GM19397 (cell line): Measurements from ENCODE around the gene TMEM108.
A peak's percentile ranks its signal among the peaks of the same experiment; 100 is the strongest.

Experiments used
- ATAC-seq: cut with Tn5 transposase; IDR thresholded peaks from one replicate; pipeline ENCODE4 v1.9.1; 2021; ENCODE audit warnings: mild to moderate bottlenecking, moderate library complexity; ENCODE audit not compliant: unreplicated experiment

The TMEM108 gene

DNA sequence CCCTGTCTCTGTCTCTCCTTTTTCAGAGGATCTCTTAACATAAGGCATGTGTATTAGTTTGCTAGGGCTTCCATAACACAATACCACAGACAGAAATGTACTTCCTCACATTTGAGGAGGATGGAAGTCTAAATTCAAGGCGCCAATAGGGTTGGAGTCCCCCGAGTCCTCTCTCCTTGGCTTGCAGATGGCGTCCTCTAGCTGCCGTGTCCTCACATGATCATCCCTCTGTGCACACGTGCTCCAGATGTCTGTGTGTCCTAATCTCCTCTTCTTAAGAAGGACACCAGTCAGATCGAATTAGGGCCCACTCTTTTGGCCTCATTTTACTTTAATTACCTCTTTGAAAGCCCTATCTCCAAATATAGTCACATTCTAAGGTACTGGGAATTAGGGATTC is 338.6 kb downstream of the TMEM108 start:
- no peak for ATAC-seq

DNA sequence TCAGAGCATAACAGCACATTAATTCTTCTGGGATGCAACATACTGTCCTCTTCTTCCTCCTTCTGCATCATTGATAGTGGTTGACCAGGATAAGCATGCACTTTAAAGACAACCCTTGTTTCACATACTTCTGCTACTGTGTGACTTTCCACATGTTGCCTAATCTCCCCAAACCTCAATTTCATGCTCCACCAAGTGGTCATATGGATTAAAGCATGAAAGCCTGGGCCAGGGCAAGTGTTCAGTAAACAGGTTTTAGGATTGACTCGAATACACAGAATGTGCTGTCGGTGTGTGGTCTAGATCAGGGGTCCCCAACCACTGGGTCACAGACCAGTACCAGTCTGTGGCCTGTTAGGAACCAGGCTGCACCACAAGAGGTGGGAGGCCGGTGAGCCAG is 339.2 kb downstream of the TMEM108 start:
- no peak for ATAC-seq

- no peak for ATAC-seq
Observed at GRCh38 chr3:133379926-133380325, 341.7 kb downstream of the TMEM108 start.

GRCh38 chr3:133380481-133381225 is 342.5 kb downstream of the TMEM108 start:
- no peak for ATAC-seq

- no peak for ATAC-seq
Observed at GRCh38 chr3:133381346-133382109, 343.3 kb downstream of the TMEM108 start.

GRCh38 chr3:133383175-133383574 is 345.0 kb downstream of the TMEM108 start:
- ATAC-seq: no peak

DNA sequence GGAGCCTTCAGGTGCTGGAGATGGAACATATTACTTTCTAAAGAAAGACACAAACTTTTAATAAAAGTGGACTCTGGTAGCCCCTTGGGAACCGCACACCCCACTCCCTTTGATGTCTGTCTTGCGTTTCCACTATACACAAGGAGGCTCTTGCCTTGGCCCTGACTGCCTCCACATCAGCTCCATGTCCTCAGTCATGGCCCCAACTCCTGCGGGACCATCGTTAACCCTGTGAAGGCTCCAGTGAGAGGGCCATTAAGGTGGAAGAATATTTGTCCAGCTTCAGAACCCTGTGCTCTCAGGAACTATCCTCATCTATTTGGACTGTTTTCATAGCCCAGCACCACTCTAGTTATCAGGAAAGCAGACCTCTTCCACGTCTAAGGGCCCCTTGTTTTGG is 345.6 kb downstream of the TMEM108 start:
- ATAC-seq: no peak

DNA sequence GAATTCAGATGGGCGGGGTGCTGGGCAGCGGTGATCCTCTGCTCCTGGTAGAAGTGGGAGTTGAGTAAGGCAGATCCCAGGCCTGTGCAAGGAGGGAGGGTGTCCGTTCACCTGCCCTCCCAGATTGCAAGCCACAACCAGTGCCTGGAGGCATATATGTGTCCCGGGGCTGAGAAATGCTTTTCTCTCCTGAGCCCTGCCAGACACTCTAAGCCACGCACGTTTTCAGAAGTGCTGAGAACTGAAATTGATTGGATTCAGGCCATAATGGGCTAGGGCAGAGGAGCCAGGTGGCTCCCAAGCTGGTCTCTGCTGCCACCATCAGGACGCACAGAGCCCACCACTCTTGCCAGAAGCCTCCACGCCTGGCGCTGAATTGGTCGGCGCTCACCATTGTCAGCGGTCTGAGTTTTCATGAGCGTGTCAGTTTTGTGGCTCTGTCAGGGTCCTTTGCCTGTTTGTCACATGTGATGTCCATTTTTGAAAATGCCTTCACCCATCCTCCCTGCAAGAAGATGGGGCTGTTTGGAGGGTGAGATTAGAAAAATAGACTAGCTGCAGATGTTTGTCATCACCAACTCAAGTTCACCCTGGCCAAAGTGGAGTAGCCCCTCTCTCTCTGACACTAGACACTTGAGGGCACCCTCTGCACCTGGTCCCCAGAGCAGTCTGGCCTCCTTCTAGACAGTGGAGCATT is 346.3 kb downstream of the TMEM108 start:
- ATAC-seq: peak; percentile 88

GRCh38 chr3:133386876-133387275 is 348.7 kb downstream of the TMEM108 start:
- no peak for ATAC-seq

- ATAC-seq: no peak
Observed at GRCh38 chr3:133387341-133387740, 349.1 kb downstream of the TMEM108 start.

DNA sequence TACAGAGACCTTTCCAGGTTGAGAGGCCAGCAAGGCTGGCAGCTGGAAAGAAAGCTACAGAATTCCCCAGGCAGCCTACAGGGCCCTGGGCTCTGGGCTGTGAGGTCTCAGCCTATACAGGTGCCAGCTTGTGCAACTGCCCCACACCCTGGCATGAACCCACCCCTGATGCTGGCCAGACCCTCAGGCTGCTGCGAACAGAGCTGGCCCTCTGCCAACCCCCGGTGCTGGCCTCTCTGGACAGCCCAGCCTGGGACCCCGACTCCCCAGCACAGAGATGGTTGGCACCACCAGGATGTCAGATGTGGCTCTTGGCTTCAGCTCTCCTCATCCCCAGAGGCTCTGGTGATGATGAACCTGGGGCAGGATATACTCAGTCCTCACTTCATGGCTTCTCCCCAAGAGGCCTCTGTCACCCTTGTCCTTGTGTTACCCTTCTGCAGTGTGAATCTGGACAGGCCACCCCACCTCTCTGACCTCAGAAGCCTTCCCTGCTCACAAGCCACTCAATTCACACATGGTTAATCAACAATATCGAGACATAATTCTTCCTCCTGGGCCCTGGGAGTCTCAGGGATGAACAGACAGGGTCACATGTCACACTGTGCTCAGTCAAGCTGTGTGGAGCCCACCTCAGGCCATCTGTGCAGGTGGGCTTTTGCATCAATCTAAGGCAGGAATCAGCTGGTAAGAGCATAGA is 350.7 kb downstream of the TMEM108 start:
- ATAC-seq: no peak

DNA sequence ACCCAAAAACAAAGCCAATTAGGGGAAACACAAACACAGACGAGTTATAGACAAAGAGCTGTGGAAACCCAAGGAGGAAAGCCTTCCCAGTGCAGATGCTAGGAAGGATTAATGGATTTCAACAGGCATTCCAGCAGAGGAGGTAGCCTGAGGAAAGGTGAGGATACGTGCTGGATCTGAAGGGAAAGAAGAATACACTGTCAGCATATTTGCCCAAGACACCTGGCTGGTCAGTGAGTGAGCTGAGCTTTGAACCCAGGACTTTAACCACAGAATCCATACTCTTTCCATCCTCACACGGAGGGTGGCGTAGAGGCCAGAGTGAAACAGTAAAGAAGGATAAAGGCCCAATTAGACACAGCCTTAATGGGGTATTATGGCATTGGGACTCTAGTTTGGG is 352.5 kb downstream of the TMEM108 start:
- no peak for ATAC-seq

GRCh38 chr3:133393204-133393603 is 355.0 kb downstream of the TMEM108 start:
- ATAC-seq: no peak

- no peak for ATAC-seq
Observed at GRCh38 chr3:133393691-133394474, 355.7 kb downstream of the TMEM108 start.

GRCh38 chr3:133394561-133395311 is 356.5 kb downstream of the TMEM108 start:
- no peak for ATAC-seq

- no peak for ATAC-seq
Observed at GRCh38 chr3:133396906-133397305, 358.7 kb downstream of the TMEM108 start.

GRCh38 chr3:133400006-133400515 is 361.9 kb downstream of the TMEM108 start, which contains the start of gene BFSP2:
Gene BFSP2, plus strand, starts transcription at chr3:133400056. Its CDS starts 28 bp downstream, at chr3:133400084.
- no peak for ATAC-seq

DNA sequence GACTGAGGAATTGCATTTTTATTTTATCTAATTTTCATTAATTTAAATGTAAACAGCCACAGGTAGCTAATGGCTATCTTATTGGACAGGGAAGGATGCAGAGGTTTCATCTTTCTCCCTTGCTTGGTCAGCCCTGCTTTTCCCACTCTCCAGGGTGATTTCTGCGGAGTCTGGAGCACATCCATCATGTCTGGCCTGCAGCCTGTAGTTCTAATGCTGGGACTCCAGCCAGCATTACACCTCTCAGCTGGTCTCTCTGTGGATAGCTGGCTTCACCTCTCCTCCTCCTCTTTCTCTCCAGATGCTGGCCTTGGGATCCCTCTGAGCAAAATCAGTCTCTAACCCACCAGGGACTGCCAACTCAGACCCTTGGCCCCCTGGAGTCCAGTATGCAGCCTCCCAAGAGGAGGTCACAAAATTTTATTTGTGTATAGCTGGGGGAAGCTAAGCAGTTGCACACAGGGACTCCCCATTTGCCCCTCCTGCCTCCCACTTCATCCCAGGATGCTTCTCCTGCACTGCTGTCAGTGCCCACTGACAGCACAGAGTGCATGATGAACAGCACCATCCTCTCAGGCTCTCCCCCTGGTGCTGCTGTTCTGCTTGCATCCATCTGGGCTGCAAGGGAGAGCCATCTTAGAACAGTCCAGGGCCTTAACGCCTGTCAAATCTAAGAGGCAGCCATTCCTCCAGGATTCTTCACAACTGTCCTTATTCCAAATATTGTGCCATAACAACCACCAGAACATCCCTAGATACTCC is 363.4 kb downstream of the TMEM108 start:
- ATAC-seq: no peak

DNA sequence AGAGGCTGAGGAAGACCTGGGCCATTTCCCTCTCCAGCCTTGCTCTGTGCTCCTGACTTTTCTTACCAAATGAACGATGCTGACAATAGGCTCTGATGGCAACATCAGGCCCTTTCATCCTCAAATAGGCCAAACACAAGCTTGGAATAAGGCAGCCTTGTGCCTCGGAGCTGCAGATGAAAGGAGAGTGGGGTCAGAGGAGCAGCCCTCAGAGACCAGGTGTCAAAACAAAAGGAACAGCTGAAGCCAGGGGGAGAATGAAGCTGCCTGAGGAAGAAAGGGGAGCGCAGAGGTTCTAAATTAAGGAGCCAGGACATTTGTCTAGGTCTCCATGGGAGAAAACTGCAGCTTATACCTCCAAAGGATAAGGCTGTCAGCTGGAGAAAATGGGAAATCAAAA is 366.7 kb downstream of the TMEM108 start:
- no peak for ATAC-seq
